Hepatocyte (in vitro differentiated cells): ENCODE data around the gene SNTN. TPM values are rescaled to one million over a fixed set of nuclear protein-coding genes. Genes with fewer than 3 reads are reported as not detected.

Experiments
- DNase-seq: peaks from one replicate; pipeline ENCODE4 v3.0.0-alpha.2; 2016; ENCODE audit warnings: low spot score
- H2AFZ ChIP-seq: fragments of 200-600 bp; sonication (generic); 2 replicates; pipeline ENCODE4 v1.6.0; 2016; ENCODE audit warnings: antibody characterized with exemption, mild to moderate bottlenecking
- H3K27ac ChIP-seq: fragments of 200-600 bp; sonication (generic); 2 replicates; pipeline ENCODE4 v1.5.1; 2016; ENCODE audit warnings: mild to moderate bottlenecking
- H3K27me3 ChIP-seq: fragments of 200-600 bp; sonication (generic); 2 replicates; pipeline ENCODE4 v1.6.1; 2016
- H3K36me3 ChIP-seq: fragments of 200-600 bp; sonication (generic); replicated peaks from 2 replicates; pipeline ENCODE4 v1.5.1; 2016; ENCODE audit warnings: low read depth; ENCODE audit not compliant: insufficient read depth
- H3K4me1 ChIP-seq: fragments of 200-600 bp; sonication (generic); 2 replicates; pipeline ENCODE4 v1.5.1; 2016; ENCODE audit warnings: mild to moderate bottlenecking, moderate library complexity; ENCODE audit not compliant: insufficient read depth
- H3K4me2 ChIP-seq: fragments of 200-600 bp; sonication (generic); 2 replicates; pipeline ENCODE4 v1.6.0; 2016
- H3K4me3 ChIP-seq: fragments of 200-600 bp; sonication (generic); 2 replicates; pipeline ENCODE4 v1.5.1; 2016; ENCODE audit warnings: mild to moderate bottlenecking
- H3K79me2 ChIP-seq: fragments of 200-600 bp; sonication (generic); 2 replicates; pipeline ENCODE4 v1.6.0; 2017; ENCODE audit warnings: mild to moderate bottlenecking
- H3K9me2 ChIP-seq: fragments of 200-600 bp; sonication (generic); replicated peaks from 2 replicates; pipeline ENCODE4 v1.6.0; 2017; ENCODE audit warnings: mild to moderate bottlenecking; ENCODE audit not compliant: insufficient read depth
- H3K9me3 ChIP-seq: fragments of 200-600 bp; sonication (generic); 2 replicates; pipeline ENCODE4 v1.5.1; 2016; ENCODE audit warnings: low read depth, mild to moderate bottlenecking
- H4K20me1 ChIP-seq: fragments of 200-600 bp; sonication (generic); 2 replicates; pipeline ENCODE4 v1.6.0; 2016; ENCODE audit warnings: mild to moderate bottlenecking; ENCODE audit not compliant: insufficient read depth, poor library complexity, severe bottlenecking
- CTCF ChIP-seq: fragments of 200-600 bp; sonication (generic); IDR thresholded peaks from 2 replicates; pipeline ENCODE4 v1.5.1; 2016; ENCODE audit warnings: antibody characterized with exemption, mild to moderate bottlenecking; ENCODE audit not compliant: poor library complexity
- EZH2 ChIP-seq: fragments of 200-600 bp; sonication (generic); IDR thresholded peaks from 2 replicates; pipeline ENCODE4 v1.6.1; 2016; ENCODE audit warnings: antibody characterized with exemption, mild to moderate bottlenecking, borderline replicate concordance
- EZH2phosphoT487 ChIP-seq: fragments of 200-600 bp; sonication (generic); IDR thresholded peaks from one replicate; pipeline ENCODE4 v1.6.1; 2018; ENCODE audit warnings: antibody characterized with exemption, mild to moderate bottlenecking, low read depth, moderate library complexity; ENCODE audit not compliant: unreplicated experiment, severe bottlenecking
- WGBS: methylation state at CpG from one replicate; pipeline ENCODE4 v1.1.6; 2016; ENCODE audit warnings: low lambda C conversion rate; ENCODE audit errors: missing lambda C conversion rate; 5-methylcytosine and 5-hydroxymethylcytosine counted together
- polyA plus RNA-seq: library from polyadenylated mRNA; unstranded; fragments of >200 nt; fragmentation: Nextera tagmentation; extraction: Ambion mirVana; gene quantifications from 2 replicates; pipeline ENCODE4 v1.2.1, GENCODE V29; 2016
- total RNA-seq: library from RNA; depleted of rRNA; stranded (reverse); fragments of >200 nt; gene quantifications from 2 replicates; pipeline ENCODE4 v1.2.3, GENCODE V29; 2014

The SNTN gene
- total and polyA plus RNA-seq, 2 experiments from 2014 or later = not detected

- Histone ChIP-seq H3K27ac (no peak overlapping the region), H3K79me2 (no peaks in the 10 kb centered on the region), H3K27me3 (no peaks in the 10 kb centered on the region), H3K9me3 (no peaks in the 10 kb centered on the region), H3K4me1 (no peaks in the 10 kb centered on the region), H3K4me2 (no peak overlapping the region), H2AFZ (no peak overlapping the region), H3K36me3 (no peaks in the 10 kb centered on the region), H3K9me2 (no peaks in the 10 kb centered on the region), H4K20me1 (no peaks in the 10 kb centered on the region), H3K4me3 (no peak overlapping the region)
- no peak for DNase-seq
- 85% methylated on average over 1 of the region's 1 CpG for WGBS
- TF ChIP-seq EZH2 (no peak), CTCF (no peak), EZH2phosphoT487 (no peak)
Observed at GRCh38 chr3:63707731-63708130, 55.3 kb downstream of the SNTN start.

- Histone ChIP-seq H3K27me3 (no peaks in the 10 kb centered on the region), H3K4me2 (no peak overlapping the region), H3K4me3 (no peak overlapping the region), H3K4me1 (no peaks in the 10 kb centered on the region), H3K9me3 (no peaks in the 10 kb centered on the region), H4K20me1 (no peaks in the 10 kb centered on the region), H3K9me2 (no peaks in the 10 kb centered on the region), H3K79me2 (no peaks in the 10 kb centered on the region), H2AFZ (no peak overlapping the region), H3K27ac (no peak overlapping the region), H3K36me3 (no peaks in the 10 kb centered on the region)
- no peak for DNase-seq
- WGBS = 89% methylated on average over 3 of the region's 3 CpGs
- TF ChIP-seq EZH2 (no peak), EZH2phosphoT487 (no peak), CTCF (no peak)
Observed at GRCh38 chr3:63709576-63709975, 57.1 kb downstream of the SNTN start.

Other genes starting within 250 kb of the SNTN start
- not detected in 2 replicates for gene C3orf49, start 166.6 kb downstream of the SNTN start, total RNA-seq
- gene C3orf49, start 166.6 kb downstream of the SNTN start, polyA plus RNA-seq = 0.11 TPM in 1 of 2 replicates, not detected in the other
- gene THOC7, start 211.1 kb downstream of the SNTN start, total RNA-seq = 61.7 and 69.4 TPM in 2 replicates
- gene THOC7, start 211.1 kb downstream of the SNTN start, polyA plus RNA-seq = 67.3 and 78.5 TPM in 2 replicates
- gene ATXN7, start 211.2 kb downstream of the SNTN start, total RNA-seq = 14.1 and 14.4 TPM in 2 replicates
- gene ATXN7, start 211.2 kb downstream of the SNTN start, polyA plus RNA-seq = 3.0 and 7.5 TPM in 2 replicates